HepG2 (cell line): ENCODE measurements around the gene PRUNE1. TPM values are rescaled to one million over a fixed set of nuclear protein-coding genes. Genes with fewer than 3 reads are reported as not detected.
A peak's percentile ranks its signal among the peaks of the same experiment; 100 is the strongest.

Experiments used
- ARID5B ChIP-seq: IDR thresholded peaks from 2 replicates; pipeline ENCODE4 v1.4.0; 2020; ENCODE audit warnings: mild to moderate bottlenecking, missing genetic modification reagents
- LCORL ChIP-seq, 2 experiments: fragments of 450-650 bp in 1 of 2; sonication (generic) in 1 of 2; formaldehyde crosslinking in 1 of 2; IDR thresholded peaks; 2 replicates each; pipeline versions ENCODE4 v1.5.0 to v1.6.1; 2017 to 2020; ENCODE audit warnings: antibody characterized with exemption in 1 of 2, missing genetic modification reagents in 1 of 2
- NFKBIZ ChIP-seq: IDR thresholded peaks from 2 replicates; pipeline ENCODE4 v1.6.1; 2018; ENCODE audit warnings: missing genetic modification reagents, missing compliant biosample characterization
- NONO ChIP-seq, 2 experiments: fragments of 450-650 bp in 1 of 2; sonication (generic) in 1 of 2; formaldehyde crosslinking in 1 of 2; IDR thresholded peaks in 1 of 2; conservative IDR thresholded peaks in 1 of 2; 2 replicates each; pipeline versions ENCODE4 v1.6.1 to v1.8.0; 2017 to 2022; ENCODE audit warnings: mild to moderate bottlenecking in 1 of 2, missing genetic modification reagents in 1 of 2, moderate library complexity in 1 of 2
- PHF8 ChIP-seq: sonication (generic); formaldehyde crosslinking; IDR thresholded peaks from 2 replicates; pipeline ENCODE4 v1.5.0; 2020; ENCODE audit warnings: missing genetic modification reagents
- RBM22 ChIP-seq: fragments of 200-400 bp; formaldehyde crosslinking; optimal IDR thresholded peaks from 2 replicates; pipeline ENCODE3; 2017; ENCODE audit warnings: mild to moderate bottlenecking, low read length, moderate library complexity
- SAP130 ChIP-seq: IDR thresholded peaks from 2 replicates; pipeline ENCODE4 v1.6.1; 2016; ENCODE audit warnings: low read depth
- ZBTB26 ChIP-seq: IDR thresholded peaks from 2 replicates; pipeline ENCODE4 v1.6.1; 2016; ENCODE audit warnings: missing compliant biosample characterization, missing genetic modification reagents, borderline replicate concordance
- ZBTB39 ChIP-seq: sonication (generic); formaldehyde crosslinking; IDR thresholded peaks from 2 replicates; pipeline ENCODE4 v1.5.0; 2020; ENCODE audit warnings: missing genetic modification reagents
- ZHX2 ChIP-seq, 2 experiments: sonication (generic) in 1 of 2; formaldehyde crosslinking in 1 of 2; IDR thresholded peaks; 2 replicates each; pipeline versions ENCODE4 v1.6.1 to v1.9.0; 2014 to 2022; ENCODE audit warnings: antibody characterized with exemption in 1 of 2, borderline replicate concordance in 1 of 2, inconsistent platforms in 1 of 2, low read depth in 1 of 2, missing genetic modification reagents in 1 of 2
- ZNF275 ChIP-seq: sonication (generic); formaldehyde crosslinking; IDR thresholded peaks from 2 replicates; pipeline ENCODE4 v1.8.0; 2022; ENCODE audit warnings: missing genetic modification reagents, mild to moderate bottlenecking, inconsistent platforms, borderline replicate concordance
- ZNF7 ChIP-seq: IDR thresholded peaks from 2 replicates; pipeline ENCODE4 v1.6.1; 2016; ENCODE audit warnings: missing biosample characterization, missing genetic modification reagents
- polyA plus RNA-seq, 8 experiments: library from polyadenylated mRNA; depleted of rRNA in 3 of 8; stranded (reverse) in 7 of 8; unstranded in 1 of 8; fragments of >200 nt; fragmentation: Illumina TruSeq in 4 of 8; extraction: Trizol in 4 of 8; gene quantifications; 2 replicates each; pipeline versions ENCODE4 v1.2.1 to v1.2.3, GENCODE V29; 2011 to 2016; ENCODE audit warnings: low read depth in 4 of 8, missing spikeins in 1 of 8, mixed read lengths in 1 of 8; ENCODE audit not compliant: insufficient read depth in 1 of 8
- total RNA-seq, 5 experiments: library from RNA; depleted of rRNA; stranded (reverse); fragments of >200 nt; fragmentation: Illumina TruSeq; extraction: Trizol; gene quantifications; 2 replicates each; pipeline ENCODE4 v1.2.3, GENCODE V29; 2016; ENCODE audit warnings: low read depth in 1 of 5

The PRUNE1 gene
- total and polyA plus RNA-seq, 2 of the 13 experiments (the other 11 are each of a cell fraction or from before 2014, with no cell fraction given) = 19.0 to 31.9 TPM

GRCh38 chr1:150973258-150973835 is 34.9 kb upstream of the PRUNE1 start (continued):
- TF ChIP-seq ZHX2 (IDR thresholded peaks at IDR 0.05; ENCODE audit: low read depth) = no peak
- TF ChIP-seq ZHX2 (CRISPR knock-in tag; IDR thresholded peaks at IDR 0.05; ENCODE audit: borderline replicate concordance) = no peak
- 0 out of 2 replicates have a peak, but pooled peaks have one; percentile 32 for TF ChIP-seq ZBTB39 (CRISPR knock-in tag)
- peak; percentile 54 for TF ChIP-seq PHF8
- TF ChIP-seq ZNF7 (CRISPR knock-in tag) = no peak
- peak; percentile 50; the same call in 1 of the 2 replicates for TF ChIP-seq NFKBIZ (CRISPR knock-in tag)
- 0 out of 2 replicates have a peak, but pooled peaks have one; percentile 29 for TF ChIP-seq ZBTB26 (CRISPR knock-in tag)
- peak; percentile 52 for TF ChIP-seq RBM22
- TF ChIP-seq ZNF275 (CRISPR knock-in tag) = no peak
- TF ChIP-seq SAP130 = peak; percentile 44; the same call in 1 of the 2 replicates
- TF ChIP-seq NONO (IDR thresholded peaks at IDR 0.05) = no peak
- 0 out of 2 replicates have a peak, but pooled peaks have one; percentile 19 for TF ChIP-seq NONO (CRISPR knock-in tag; conservative IDR thresholded peaks at IDR 0.05)
- 0 out of 2 replicates have a peak, but pooled peaks have one; percentile 10 for TF ChIP-seq ARID5B (CRISPR knock-in tag)
- no peak for TF ChIP-seq LCORL (IDR thresholded peaks at IDR 0.05)
- TF ChIP-seq LCORL (CRISPR knock-in tag; IDR thresholded peaks at IDR 0.05) = 0 out of 2 replicates have a peak, but pooled peaks have one; percentile 25
